Hepatic stellate cell (primary cell): ENCODE results near the gene HOXB1.
"Not testable (repeated sequence)": the region's sequence is repeated elsewhere in the genome, so short reads cannot be mapped to it uniquely, and the experiment has no call there.

Experiments
- DNase-seq: peaks from one replicate; pipeline ENCODE4 v3.0.0; 2011; ENCODE audit warnings: low spot score

Gene HOXB1

DNA sequence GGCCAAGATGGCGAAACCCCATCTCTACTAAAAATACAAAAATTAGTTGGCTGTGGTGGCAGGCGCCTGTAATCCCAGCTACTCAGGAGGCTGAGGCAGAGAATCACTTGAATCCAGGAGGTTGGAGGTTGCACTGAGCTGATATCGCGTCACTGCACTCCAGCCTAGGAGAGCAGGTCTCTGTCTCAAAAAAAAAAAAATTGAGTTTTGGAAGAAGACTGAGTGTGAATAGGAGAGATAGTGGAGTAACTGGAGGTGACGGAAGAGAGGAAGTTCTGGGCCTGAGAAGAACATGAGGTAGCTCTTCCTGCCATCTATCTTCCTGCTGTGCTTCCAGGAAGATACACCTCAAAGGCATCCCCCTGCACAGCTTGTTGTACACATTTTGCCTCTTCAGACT, 11.4 kb downstream of the HOXB1 start:
- DNase-seq = no peak

GRCh38 chr17:48517478-48517877, 13.3 kb downstream of the HOXB1 start:
- DNase-seq = no peak

GRCh38 chr17:48515925-48516900, 14.6 kb downstream of the HOXB1 start:
- no peak for DNase-seq

DNA sequence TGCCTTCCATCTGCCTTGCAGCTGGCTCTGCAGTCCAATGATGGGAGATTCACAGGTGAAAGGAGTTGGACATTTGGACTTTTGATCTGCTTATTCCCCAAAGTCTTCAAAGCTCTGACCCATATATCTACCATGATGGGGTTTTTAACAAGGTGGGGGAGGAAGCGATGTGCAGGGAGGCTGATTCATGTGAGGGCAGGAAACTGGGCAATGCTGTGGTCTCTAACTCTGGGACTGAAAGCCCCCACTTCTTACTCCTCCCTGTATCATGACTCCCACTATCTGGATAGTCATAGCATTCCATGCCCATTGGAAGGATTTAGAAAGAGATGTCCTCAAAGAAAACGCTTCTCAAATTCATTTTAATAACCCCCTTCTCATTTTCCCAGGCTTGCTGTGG, 16.3 kb downstream of the HOXB1 start:
- no peak for DNase-seq

DNA sequence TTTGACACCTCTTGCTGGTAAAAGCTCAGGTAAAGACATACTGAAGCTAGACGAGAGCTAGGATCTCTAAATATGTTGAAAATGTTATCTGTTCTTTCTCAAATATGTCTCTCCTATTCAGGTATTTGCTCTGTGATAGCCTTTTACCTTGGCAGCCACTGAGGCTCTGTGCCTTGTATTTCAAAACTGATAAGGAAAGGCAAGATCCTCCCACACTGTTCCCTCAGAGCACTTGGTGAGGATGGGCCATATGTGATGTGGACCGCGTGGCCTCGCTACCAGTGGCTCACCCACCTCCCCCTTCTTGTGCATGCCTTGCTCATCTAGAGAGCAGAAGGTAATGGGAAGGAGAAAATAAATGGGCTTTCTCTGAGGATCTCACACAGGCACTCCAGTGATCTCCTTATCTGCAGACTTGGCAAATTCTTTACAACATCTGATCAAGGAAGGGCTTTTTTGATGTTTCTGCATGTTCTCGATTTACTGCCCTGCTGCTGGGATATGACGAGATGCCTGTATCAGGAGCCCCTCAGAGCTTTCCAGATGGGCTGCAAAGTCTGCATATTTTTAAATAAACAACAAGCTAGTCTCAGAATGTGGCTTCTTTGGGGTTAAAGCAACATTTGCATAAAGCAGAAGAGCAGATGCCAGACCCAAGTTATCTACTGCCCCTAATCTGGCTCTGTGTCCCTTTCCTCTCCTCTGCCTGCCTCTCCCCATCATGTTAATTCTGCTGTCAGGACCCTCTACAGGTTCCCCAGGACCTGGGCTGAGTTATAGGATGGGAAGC, 16.9 kb downstream of the HOXB1 start:
- DNase-seq = no peak

GRCh38 chr17:48513097-48513496, 17.7 kb downstream of the HOXB1 start:
- peak; percentile 40 for DNase-seq

GRCh38 chr17:48510761-48511604, 19.8 kb downstream of the HOXB1 start:
- peak; percentile 40 for DNase-seq

GRCh38 chr17:48510381-48510760, 20.4 kb downstream of the HOXB1 start:
- no peak for DNase-seq

DNA sequence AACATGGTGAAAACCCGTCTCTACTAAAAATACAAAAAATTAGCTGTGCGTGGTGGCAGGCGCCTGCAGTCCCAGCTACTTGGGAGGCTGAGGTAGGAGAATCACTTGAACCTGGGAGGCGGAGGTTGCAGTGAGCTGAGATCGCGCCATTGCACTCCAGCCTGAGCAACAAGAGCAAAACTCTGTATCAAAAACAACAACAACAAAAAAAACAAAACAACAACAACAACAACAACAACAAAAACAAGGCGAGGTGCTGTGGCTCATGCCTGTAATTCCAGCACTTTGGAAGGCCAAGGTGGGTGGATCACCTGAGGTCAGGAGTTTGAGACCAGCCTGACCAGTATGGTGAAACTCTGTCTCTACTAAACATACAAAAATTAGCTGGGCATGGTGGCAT, 21.1 kb downstream of the HOXB1 start:
- not testable (repeated sequence) for DNase-seq

GRCh38 chr17:48506246-48506645, 24.6 kb downstream of the HOXB1 start:
- no peak for DNase-seq

DNA sequence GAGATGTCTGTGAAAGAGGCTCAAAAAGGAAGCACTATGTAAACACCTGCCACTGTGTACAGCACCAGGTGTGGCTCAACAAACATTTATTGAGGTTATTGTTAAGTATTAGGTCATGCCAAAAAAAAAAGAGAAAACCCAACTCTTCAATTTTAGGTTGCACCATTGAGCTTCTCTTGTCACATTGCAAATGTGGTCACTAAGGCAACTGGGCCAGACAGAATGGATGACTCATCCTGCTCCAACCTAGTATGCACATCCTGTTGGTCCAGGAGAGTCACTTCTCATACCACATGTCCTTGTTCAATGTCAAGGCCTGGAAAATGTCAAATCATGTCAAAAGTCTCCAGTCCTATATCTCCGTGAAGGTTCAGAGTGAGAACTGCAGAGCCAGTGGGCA, 25.0 kb downstream of the HOXB1 start:
- DNase-seq = peak; percentile 79

GRCh38 chr17:48504953-48505352, 25.9 kb downstream of the HOXB1 start:
- no peak for DNase-seq

DNA sequence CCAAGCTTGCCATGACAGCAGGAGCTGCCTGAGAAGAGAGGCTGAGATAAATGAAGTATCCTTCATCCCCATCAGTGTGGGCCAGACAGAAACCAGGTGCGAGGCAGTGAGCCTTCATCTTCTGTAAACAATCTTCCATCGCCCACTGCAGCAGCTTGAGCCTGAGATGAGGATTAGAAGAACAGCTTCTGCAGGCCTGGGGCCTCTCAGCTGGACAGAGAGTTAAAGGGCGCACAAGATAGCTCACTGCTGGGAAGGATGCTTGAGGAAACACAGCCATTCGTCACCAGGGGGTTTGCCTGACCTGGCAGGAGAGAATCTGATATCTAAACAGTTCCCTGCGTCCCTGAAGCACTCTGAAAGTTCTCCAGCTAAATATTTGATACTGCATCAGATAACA, 27.1 kb downstream of the HOXB1 start:
- no peak for DNase-seq

GRCh38 chr17:48502901-48503300, 27.9 kb downstream of the HOXB1 start:
- no peak for DNase-seq

- DNase-seq = no peak
Measured at GRCh38 chr17:48502312-48502711, 28.5 kb downstream of the HOXB1 start.

GRCh38 chr17:48500435-48501426, 30.1 kb downstream of the HOXB1 start:
- no peak for DNase-seq

DNA sequence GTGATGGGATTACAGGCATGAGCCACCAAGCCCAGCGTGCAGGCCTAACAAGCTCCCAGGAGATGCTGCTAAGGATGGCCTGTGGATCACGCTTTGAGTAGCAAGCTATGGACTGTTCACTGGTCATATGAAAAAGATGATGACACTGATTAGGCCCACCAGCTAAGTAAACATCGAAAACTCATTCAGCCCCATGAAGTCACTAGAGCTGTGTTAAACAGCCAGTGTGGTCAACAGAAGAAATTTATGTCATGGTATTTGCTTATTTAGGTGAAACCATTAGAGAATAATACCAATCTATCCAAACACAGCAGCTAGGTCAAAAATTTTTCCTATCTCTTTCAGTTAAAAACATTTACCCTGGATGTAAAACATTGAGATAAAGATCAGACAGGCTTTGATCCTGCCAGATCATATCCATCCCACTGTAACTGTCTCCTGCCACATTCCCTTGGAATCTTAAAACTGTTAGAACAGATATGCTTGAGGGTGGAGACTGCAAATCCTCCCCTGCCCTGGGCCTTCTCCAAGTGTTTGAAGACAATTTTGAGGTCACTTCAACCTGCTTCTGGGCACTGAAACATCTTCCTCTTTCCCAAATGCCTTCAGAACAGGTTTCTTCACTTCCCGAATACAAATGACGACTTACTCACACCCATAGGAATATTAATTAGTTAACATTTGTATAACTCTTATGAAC, 30.9 kb downstream of the HOXB1 start:
- no peak for DNase-seq

- DNase-seq = no peak
Measured at GRCh38 chr17:48499248-48499647, 31.6 kb downstream of the HOXB1 start.

GRCh38 chr17:48498164-48498850, 32.5 kb downstream of the HOXB1 start:
- no peak for DNase-seq

DNA sequence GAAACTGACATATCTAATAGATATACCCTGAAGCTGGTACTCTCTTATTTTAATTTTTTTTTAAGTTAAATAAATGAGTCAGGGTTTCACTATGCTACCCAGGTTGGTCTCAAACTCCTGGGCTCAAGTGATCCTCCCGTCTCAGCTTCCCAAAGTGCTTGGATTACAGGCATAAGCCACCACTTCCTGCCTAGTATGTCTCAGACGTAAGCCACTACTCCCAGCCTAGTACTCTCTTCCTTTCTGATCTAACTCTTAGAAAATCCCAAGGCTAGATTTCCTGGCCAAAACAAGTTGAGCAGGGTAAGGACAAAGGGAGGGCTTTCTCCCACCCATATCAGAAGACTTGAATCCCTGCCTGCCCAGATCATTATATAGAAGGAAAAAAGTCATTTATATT, 33.7 kb downstream of the HOXB1 start:
- DNase-seq = no peak
